Aorta (tissue), 5 donors: ENCODE measurements around the gene LRRFIP1. TPM values are rescaled to one million over a fixed set of nuclear protein-coding genes. Genes with fewer than 3 reads are reported as not detected.
A peak's percentile ranks its signal among the peaks of the same experiment; 100 is the strongest.

Source experiments
- ATAC-seq: fragments of 200-7000 bp; cut with Tn5 transposase; one replicate; pipeline ENCODE4 v1.9.1; 2022; ENCODE audit warnings: moderate library complexity; ENCODE audit not compliant: low FRiP score
- DNase-seq, 2 donors: peaks; one replicate each; pipeline ENCODE4 v3.0.0-alpha.2; 2020
- H3K27ac ChIP-seq, 2 donors: one replicate each; pipeline ENCODE4 v1.5.1; 2013; ENCODE audit warnings: low read length in 2 of 2, mild to moderate bottlenecking in 2 of 2, moderate library complexity in 2 of 2, control low read depth in 1 of 2, inconsistent platforms in 1 of 2, low read depth in 1 of 2
- H3K27me3 ChIP-seq, 2 donors: one replicate each; pipeline ENCODE4 v1.6.1; 2013; ENCODE audit warnings: control low read depth in 1 of 2, low read length in 1 of 2, mild to moderate bottlenecking in 1 of 2, moderate library complexity in 1 of 2; ENCODE audit not compliant: insufficient read depth in 2 of 2, control insufficient read depth in 1 of 2
- H3K36me3 ChIP-seq, 2 donors: one replicate each; pipeline ENCODE4 v1.6.1; 2013; ENCODE audit warnings: control low read depth in 1 of 2, low read length in 1 of 2, mild to moderate bottlenecking in 1 of 2; ENCODE audit not compliant: insufficient read depth in 2 of 2, control insufficient read depth in 1 of 2
- H3K4me1 ChIP-seq, 2 donors: one replicate each; pipeline ENCODE4 v1.6.1; 2013; ENCODE audit warnings: low read length in 2 of 2, control low read depth in 1 of 2, mild to moderate bottlenecking in 1 of 2, moderate library complexity in 1 of 2; ENCODE audit not compliant: insufficient read depth in 2 of 2, control insufficient read depth in 1 of 2
- H3K4me3 ChIP-seq, 2 donors: one replicate each; pipeline ENCODE4 v1.5.1; 2013; ENCODE audit warnings: low read length in 2 of 2, control low read depth in 1 of 2, mild to moderate bottlenecking in 1 of 2
- H3K9me3 ChIP-seq: one replicate; pipeline ENCODE4 v1.6.1; 2013; ENCODE audit warnings: mild to moderate bottlenecking, low read length; ENCODE audit not compliant: control insufficient read depth
- WGBS, 2 donors: extraction: QIAGEN DNeasy Blood & Tissue Kit; methylation state at CpG; one replicate each; pipeline ENCODE4 v1.1.7; 2013; 5-methylcytosine and 5-hydroxymethylcytosine counted together
- intact Hi-C, 2 donors: fragments of 100-400 bp; cut with DNase I; formaldehyde crosslinking; loops; one replicate each; pipeline versions ENCODE4 v1.14.2 to v1.15.0; 2022
- polyA plus RNA-seq, 2 donors: library from polyadenylated mRNA; stranded (reverse); fragments of 200-250 nt; gene quantifications; one replicate each; pipeline ENCODE4 v1.2.3, GENCODE V29; 2013
- total RNA-seq, 2 donors: library from RNA; stranded (reverse); fragmentation: NEBNext Ultra II Directional; extraction: Animal tissue kit (Norgen Biotek cat#: 25700); gene quantifications; one replicate each; pipeline ENCODE4 v1.2.1, GENCODE V29; 2021
- donor health status: healthy with polysubstance abuse.
- donor health status: Bipolar disorder and iron deficiency.
- donor health status: DM: no; HTN: no; CAD: no.
- donor health status: DM: no; HTN: no; CAD: no.
- donor health status: DM: yes; HTN: yes; CAD: no.

Gene LRRFIP1
- total and polyA plus RNA-seq, 4 donors: 100 to 348 (median 169) TPM

GRCh38 chr2:237588044-237588696, 39.2 kb upstream of the LRRFIP1 start:
- Histone ChIP-seq H3K27ac (no peak overlapping the region), H3K9me3 (no peaks in the 10 kb centered on the region), H3K27me3 (no peaks in the 10 kb centered on the region), H3K36me3 (no peaks in the 10 kb centered on the region), H3K4me1 (peaks cover 0 to 4% of the 10 kb centered on the region in 2 donors), H3K4me3 (no peak overlapping the region)
- WGBS, 2 donors: 96 to 98% methylated on average over 9 of the region's 9 CpGs
- ATAC-seq: no peak
- peak; percentile 12 to 61 for DNase-seq
- intact Hi-C loops: no loop called here

- H3K4me1 ChIP-seq: peaks cover 0 to 4% of the 10 kb centered on the region in 2 donors
- H3K9me3 ChIP-seq: no peaks in the 10 kb centered on the region
- no peaks in the 10 kb centered on the region for H3K36me3 ChIP-seq
- H3K4me3 ChIP-seq: no peak within 1 kb of the TSS
- H3K27ac ChIP-seq: peak within 1 kb of the TSS in 1 of 2 donors; percentile 39
- no peak for ATAC-seq
- peak; percentile 48 to 72 for DNase-seq
- H3K27me3 ChIP-seq: no peaks in the 10 kb centered on the region
- intact Hi-C loops: loop anchor here in 1 of 2 donors (5.0 kb wide), 2 partner anchors 37 to 152 kb away; partner anchors contain the start of gene LRRFIP1
- 39 to 43% methylated on average over 16 of the region's 16 CpGs for WGBS, 2 donors
Measured at GRCh38 chr2:237590272-237591140, 36.9 kb upstream of the LRRFIP1 start, which contains the start of gene RAB17. Gene RAB17 (minus strand): TSS chr2:237590734. CDS start chr2:237586154, 4,580 bp downstream.

DNA sequence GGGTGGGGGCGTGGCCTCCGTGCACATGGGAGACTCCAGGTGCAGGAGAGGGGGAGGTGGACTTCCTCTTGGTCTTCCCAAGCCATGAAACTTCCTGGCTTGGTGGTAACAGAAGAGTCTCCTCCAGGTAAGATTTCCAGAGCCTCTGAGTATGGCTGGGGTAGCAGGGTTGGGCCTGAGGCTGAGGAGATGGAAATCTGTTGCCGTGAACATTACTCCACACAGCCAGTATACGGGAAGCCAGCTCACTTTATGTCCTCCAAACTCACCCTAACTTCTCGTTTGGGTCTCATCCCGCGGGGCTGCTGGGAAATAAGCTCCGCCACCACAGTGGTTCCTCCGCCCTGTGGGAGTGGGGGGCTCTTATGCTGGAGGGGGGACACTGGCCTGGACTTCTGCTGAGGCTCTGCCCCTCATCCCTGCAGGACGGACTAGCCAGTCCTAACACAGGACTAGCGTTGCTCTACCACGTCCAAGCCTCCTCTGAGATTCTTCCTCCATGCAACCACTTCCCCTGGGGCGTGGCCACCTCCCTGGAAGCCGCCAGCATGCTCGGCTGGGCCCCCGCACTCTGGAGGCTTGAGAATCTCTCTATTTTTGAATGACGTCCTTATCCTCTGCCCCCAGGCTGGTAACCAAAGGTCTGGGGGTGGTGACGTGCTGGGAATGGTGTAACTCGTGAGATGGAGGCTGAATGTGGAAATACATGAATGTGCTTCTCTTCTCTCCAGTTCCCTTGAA, 36.1 kb upstream of the LRRFIP1 start:
- intact Hi-C loops: loop anchor here in 1 of 2 donors (5.0 kb wide), 2 partner anchors 36 to 151 kb away; partner anchors contain the start of gene LRRFIP1
- DNase-seq: peak; percentile 60 to 67

GRCh38 chr2:237592425-237592980, 34.9 kb upstream of the LRRFIP1 start:
- DNase-seq: peak; percentile 38 to 68
- peak overlapping the region in 1 of 2 donors; percentile 41 for H3K27ac ChIP-seq

More for the DNA sequence above, 36.1 kb upstream of the LRRFIP1 start:
- Histone ChIP-seq H3K27ac (no peak overlapping the region), H3K36me3 (no peaks in the 10 kb centered on the region), H3K4me1 (peaks cover 0 to 4% of the 10 kb centered on the region in 2 donors), H3K27me3 (no peaks in the 10 kb centered on the region), H3K9me3 (no peaks in the 10 kb centered on the region), H3K4me3 (no peak overlapping the region)
- 74 to 77% methylated on average over 19 of the region's 19 CpGs for WGBS, 2 donors
- no peak for ATAC-seq

DNA sequence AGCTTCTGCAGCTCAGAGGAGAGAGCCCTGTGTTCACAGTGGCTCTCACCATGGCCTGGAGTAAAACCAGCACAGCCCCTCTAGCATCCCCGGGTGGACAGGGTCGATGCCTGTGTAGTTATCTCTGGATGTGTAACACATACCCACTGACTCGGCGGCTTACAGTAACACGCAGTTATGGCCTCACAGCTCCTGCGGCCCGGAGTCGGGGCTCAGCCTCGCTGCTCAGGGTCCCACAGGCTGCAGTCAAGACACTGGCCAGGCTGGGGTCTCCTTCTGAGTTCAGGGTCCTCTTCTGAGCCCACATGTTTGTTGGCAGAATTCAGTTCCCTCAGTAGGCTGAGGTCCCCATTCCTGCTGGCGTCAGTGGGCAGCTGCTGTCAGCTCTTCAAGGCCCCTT, 34.4 kb upstream of the LRRFIP1 start:
- no peaks in the 10 kb centered on the region for H3K36me3 ChIP-seq
- no peak for ATAC-seq
- peak overlapping the region in 1 of 2 donors; percentile 41 for H3K27ac ChIP-seq
- peak; percentile 30 to 65 for DNase-seq
- no peaks in the 10 kb centered on the region for H3K27me3 ChIP-seq
- no peaks in the 10 kb centered on the region for H3K9me3 ChIP-seq
- 92 to 95% methylated on average over 10 of the region's 10 CpGs for WGBS, 2 donors
- H3K4me3 ChIP-seq: no peak overlapping the region
- intact Hi-C loops: loop anchor here in 1 of 2 donors (5.0 kb wide), 2 partner anchors 34 to 149 kb away; partner anchors contain the start of gene LRRFIP1
- peaks cover 0 to 4% of the 10 kb centered on the region in 2 donors for H3K4me1 ChIP-seq

More at GRCh38 chr2:237592425-237592980, 34.9 kb upstream of the LRRFIP1 start:
- no peak for ATAC-seq
- peaks cover 0 to 4% of the 10 kb centered on the region in 2 donors for H3K4me1 ChIP-seq
- H3K36me3 ChIP-seq: no peaks in the 10 kb centered on the region
- intact Hi-C loops: loop anchor here in 1 of 2 donors (5.0 kb wide), 2 partner anchors 35 to 150 kb away; partner anchors contain the start of gene LRRFIP1
- H3K9me3 ChIP-seq: no peaks in the 10 kb centered on the region
- H3K4me3 ChIP-seq: no peak overlapping the region
- no peaks in the 10 kb centered on the region for H3K27me3 ChIP-seq
- 96% methylated on average over 18 of the region's 18 CpGs for WGBS, 2 donors

DNA sequence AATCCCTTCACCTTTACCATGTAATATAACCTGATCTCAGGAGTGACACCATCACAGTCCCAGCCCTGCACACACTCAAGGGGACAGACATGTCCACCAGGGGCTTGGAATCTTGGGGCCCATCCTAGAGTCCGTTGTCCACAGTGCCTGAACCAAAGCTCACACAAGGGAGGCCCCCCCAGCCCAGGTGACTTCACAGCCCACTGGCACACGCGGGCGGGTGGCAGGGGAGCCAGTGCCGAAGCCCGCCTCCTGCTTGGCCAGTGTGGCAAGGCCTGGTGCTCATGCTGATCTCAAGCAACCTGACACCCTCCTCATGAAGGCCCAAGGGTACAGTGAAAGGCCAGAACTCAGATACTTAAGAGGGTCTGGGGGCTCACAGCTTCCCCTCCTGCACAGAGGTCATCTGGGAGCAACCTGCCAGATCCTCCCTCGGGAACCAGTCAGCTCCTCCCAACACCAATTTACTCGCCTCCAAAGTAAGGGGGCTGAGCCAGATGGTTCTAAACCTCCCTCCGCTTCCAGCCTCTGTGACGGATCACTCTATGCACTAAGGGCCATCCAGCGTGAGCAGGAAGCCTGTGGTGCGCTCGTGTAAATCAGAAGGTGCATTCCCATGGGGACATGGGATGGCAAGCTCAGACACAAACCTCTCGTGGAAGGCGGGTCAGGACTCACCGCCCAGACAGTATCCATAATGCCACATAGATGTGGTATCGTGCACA, 33.6 kb upstream of the LRRFIP1 start:
- no peaks in the 10 kb centered on the region for H3K36me3 ChIP-seq
- no peaks in the 10 kb centered on the region for H3K27me3 ChIP-seq
- intact Hi-C loops: loop anchor here in 1 of 2 donors (2.0 to 5.0 kb wide), 3 partner anchors 34 to 149 kb away; partner anchors contain the start of gene LRRFIP1
- peaks cover 0 to 4% of the 10 kb centered on the region in 2 donors for H3K4me1 ChIP-seq
- DNase-seq: peak; percentile 39 to 62
- WGBS, 2 donors: 80 to 86% methylated on average over 17 of the region's 17 CpGs
- no peaks in the 10 kb centered on the region for H3K9me3 ChIP-seq
- ATAC-seq: no peak
- H3K4me3 ChIP-seq: no peak overlapping the region
- H3K27ac ChIP-seq: peak overlapping the region in 1 of 2 donors; percentile 54

GRCh38 chr2:237594514-237594871, 32.9 kb upstream of the LRRFIP1 start:
- Histone ChIP-seq H3K36me3 (no peaks in the 10 kb centered on the region), H3K9me3 (no peaks in the 10 kb centered on the region), H3K27me3 (no peaks in the 10 kb centered on the region), H3K4me1 (peaks cover 0 to 4% of the 10 kb centered on the region in 2 donors), H3K4me3 (no peak overlapping the region), H3K27ac (peak overlapping the region; percentile 88 to 90)
- DNase-seq: peak; percentile 19 to 59
- intact Hi-C loops: loop anchor here in 1 of 2 donors (2.0 to 5.0 kb wide), 3 partner anchors 33 to 148 kb away; partner anchors contain the start of gene LRRFIP1
- WGBS, 2 donors: 11 to 17% methylated on average over 5 of the region's 5 CpGs
- ATAC-seq: no peak
